ENCODE data around the gene BORCS5.

DNA sequence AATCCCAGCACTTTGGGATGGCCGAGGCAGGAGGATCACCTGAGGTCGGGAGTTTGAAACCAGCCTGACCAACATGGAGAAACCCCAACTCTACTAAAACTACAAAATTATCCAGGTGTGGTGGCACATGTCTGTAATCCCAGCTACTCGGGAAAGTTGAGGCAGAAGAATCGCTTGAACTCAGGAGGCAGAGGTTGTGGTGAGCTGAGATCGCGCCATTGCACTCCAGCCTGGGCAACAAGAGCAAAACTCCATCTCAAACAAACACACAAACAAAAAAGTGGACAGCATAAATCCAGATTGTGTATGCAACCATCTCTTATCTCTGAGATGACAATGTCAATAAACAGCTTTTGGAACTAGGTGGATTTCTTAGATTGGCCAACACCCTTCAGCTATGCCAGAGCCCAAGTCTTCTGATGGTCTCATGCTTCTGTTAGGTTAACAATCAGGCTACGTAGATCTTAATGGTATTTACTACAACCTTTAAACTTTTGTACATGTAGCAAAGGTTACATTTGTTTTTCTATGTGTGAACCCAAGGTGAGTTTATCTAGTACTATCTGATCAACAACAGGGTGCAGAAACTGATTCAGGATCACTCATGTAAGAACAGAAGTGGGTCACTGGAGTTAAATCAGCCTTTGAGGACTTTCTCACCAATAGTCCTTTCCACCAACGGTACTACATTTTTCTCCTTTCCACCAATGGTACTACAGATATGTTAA lies 132.1 kb downstream of the BORCS5 start:
- TF ChIP-seq, protein P1, sequence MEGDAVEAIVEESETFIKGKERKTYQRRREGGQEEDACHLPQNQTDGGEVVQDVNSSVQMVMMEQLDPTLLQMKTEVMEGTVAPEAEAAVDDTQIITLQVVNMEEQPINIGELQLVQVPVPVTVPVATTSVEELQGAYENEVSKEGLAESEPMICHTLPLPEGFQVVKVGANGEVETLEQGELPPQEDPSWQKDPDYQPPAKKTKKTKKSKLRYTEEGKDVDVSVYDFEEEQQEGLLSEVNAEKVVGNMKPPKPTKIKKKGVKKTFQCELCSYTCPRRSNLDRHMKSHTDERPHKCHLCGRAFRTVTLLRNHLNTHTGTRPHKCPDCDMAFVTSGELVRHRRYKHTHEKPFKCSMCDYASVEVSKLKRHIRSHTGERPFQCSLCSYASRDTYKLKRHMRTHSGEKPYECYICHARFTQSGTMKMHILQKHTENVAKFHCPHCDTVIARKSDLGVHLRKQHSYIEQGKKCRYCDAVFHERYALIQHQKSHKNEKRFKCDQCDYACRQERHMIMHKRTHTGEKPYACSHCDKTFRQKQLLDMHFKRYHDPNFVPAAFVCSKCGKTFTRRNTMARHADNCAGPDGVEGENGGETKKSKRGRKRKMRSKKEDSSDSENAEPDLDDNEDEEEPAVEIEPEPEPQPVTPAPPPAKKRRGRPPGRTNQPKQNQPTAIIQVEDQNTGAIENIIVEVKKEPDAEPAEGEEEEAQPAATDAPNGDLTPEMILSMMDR (IDR thresholded peaks at IDR 0.05; ENCODE audit: low read depth, low read length, poor library complexity, severe bottlenecking) = no peak
- TF ChIP-seq EZH2phosphoT487 (IDR thresholded peaks at IDR 0.05; ENCODE audit: borderline replicate concordance, low read length) = no peak
